HG02588 (cell line): ENCODE data around the gene ARL6IP5.
A peak's percentile ranks its signal among the peaks of the same experiment; 100 is the strongest.

ENCODE experiments used
- ATAC-seq: cut with Tn5 transposase; IDR thresholded peaks from one replicate; pipeline ENCODE4 v1.9.1; 2021; ENCODE audit warnings: mild to moderate bottlenecking, moderate library complexity; ENCODE audit not compliant: unreplicated experiment

ARL6IP5 gene

GRCh38 chr3:69116162-69116561 is 31.4 kb downstream of the ARL6IP5 start:
- ATAC-seq, result no peak

- no peak for ATAC-seq
Observed at GRCh38 chr3:69116897-69117296, 32.2 kb downstream of the ARL6IP5 start.

GRCh38 chr3:69118555-69118954 is 33.8 kb downstream of the ARL6IP5 start:
- ATAC-seq, result no peak

GRCh38 chr3:69119138-69119537 is 34.4 kb downstream of the ARL6IP5 start:
- ATAC-seq, result no peak

GRCh38 chr3:69119681-69120080 is 34.9 kb downstream of the ARL6IP5 start:
- ATAC-seq, result no peak

- ATAC-seq, result peak; percentile 72
Observed at GRCh38 chr3:69120879-69121464, 36.2 kb downstream of the ARL6IP5 start.

- no peak for ATAC-seq
Observed at GRCh38 chr3:69121513-69121912, 36.8 kb downstream of the ARL6IP5 start.

GRCh38 chr3:69121950-69122349 is 37.2 kb downstream of the ARL6IP5 start:
- ATAC-seq, result no peak

GRCh38 chr3:69122403-69122802 is 37.7 kb downstream of the ARL6IP5 start, which contains the start of gene LMOD3:
TSS of gene LMOD3 (minus strand) at chr3:69122595. CDS start at chr3:69122386, 209 bp downstream.
- ATAC-seq, result no peak

- ATAC-seq, result no peak
Observed at GRCh38 chr3:69126216-69126615, 41.5 kb downstream of the ARL6IP5 start.

GRCh38 chr3:69126999-69127398 is 42.3 kb downstream of the ARL6IP5 start:
- ATAC-seq, result no peak

- no peak for ATAC-seq
Observed at GRCh38 chr3:69128509-69128908, 43.8 kb downstream of the ARL6IP5 start.

- no peak for ATAC-seq
Observed at GRCh38 chr3:69129531-69129930, 44.8 kb downstream of the ARL6IP5 start.

- peak; percentile 55 for ATAC-seq
Observed at GRCh38 chr3:69130689-69131088, 46.0 kb downstream of the ARL6IP5 start.

- no peak for ATAC-seq
Observed at GRCh38 chr3:69137005-69137404, 52.3 kb downstream of the ARL6IP5 start.

- ATAC-seq, result no peak
Observed at GRCh38 chr3:69137412-69137811, 52.7 kb downstream of the ARL6IP5 start.

GRCh38 chr3:69141313-69141712 is 56.6 kb downstream of the ARL6IP5 start:
- no peak for ATAC-seq

- ATAC-seq, result no peak
Observed at GRCh38 chr3:69142090-69142489, 57.4 kb downstream of the ARL6IP5 start.

GRCh38 chr3:69142797-69143454 is 58.2 kb downstream of the ARL6IP5 start:
- ATAC-seq, result no peak

GRCh38 chr3:69143612-69144011 is 58.9 kb downstream of the ARL6IP5 start:
- ATAC-seq, result no peak

GRCh38 chr3:69144631-69145245 is 60.0 kb downstream of the ARL6IP5 start:
- no peak for ATAC-seq

- no peak for ATAC-seq
Observed at GRCh38 chr3:69145688-69146087, 61.0 kb downstream of the ARL6IP5 start.
